CD1c-positive myeloid dendritic cell (primary cell): Measurements from ENCODE around the gene SLC20A1.
"Not testable (repeated sequence)": the region's sequence is repeated elsewhere in the genome, so short reads cannot be mapped to it uniquely, and the experiment has no call there.

Source experiments
- DNase-seq: peaks from one replicate; pipeline ENCODE4 v3.0.0-alpha.2; 2016; ENCODE audit errors: extremely low spot score

SLC20A1 gene

DNA sequence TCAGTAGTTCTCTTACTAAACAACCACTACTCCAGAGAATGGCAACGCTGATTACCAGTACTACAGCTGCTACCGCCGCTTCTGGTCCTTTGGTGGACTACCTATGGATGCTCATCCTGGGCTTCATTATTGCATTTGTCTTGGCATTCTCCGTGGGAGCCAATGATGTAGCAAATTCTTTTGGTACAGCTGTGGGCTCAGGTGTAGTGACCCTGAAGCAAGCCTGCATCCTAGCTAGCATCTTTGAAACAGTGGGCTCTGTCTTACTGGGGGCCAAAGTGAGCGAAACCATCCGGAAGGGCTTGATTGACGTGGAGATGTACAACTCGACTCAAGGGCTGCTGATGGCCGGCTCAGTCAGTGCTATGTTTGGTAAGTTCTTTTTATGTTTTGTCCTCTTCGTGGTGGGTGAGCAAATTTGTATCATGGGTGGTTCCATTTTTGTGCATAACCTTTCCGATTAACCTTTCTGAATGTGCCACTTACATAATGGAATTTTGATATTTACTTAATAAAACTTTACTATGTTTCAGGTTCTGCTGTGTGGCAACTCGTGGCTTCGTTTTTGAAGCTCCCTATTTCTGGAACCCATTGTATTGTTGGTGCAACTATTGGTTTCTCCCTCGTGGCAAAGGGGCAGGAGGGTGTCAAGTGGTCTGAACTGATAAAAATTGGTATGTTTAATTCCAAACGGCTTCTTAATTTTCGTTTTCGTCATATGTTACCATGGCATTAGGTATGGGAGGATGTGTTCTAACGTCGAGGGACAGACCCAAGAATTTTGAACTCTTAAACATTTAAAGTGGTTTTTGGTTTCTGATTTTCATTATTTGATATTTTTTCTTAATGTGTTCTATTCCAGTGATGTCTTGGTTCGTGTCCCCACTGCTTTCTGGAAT lies 1.3 kb downstream of the SLC20A1 start:
- no peak for DNase-seq

DNA sequence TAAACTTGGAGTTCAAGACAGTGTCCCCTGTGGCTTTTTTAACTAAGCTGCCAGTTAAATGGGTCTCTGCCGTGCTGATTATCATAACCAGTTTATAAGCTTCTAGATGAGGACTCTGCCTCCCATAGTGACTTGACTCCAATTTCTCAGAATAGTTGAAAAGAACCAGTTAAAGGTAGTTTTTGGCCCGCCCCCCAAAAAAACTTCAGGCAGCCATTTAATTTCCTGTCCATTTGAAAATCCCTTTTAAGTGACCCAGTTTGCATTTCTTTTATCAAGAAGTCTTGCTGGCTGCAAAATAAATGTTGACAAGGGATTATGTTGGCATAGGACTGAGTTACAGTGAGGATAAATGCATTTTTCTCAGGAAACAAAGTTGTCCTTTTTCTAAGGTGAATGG lies 2.3 kb downstream of the SLC20A1 start:
- no peak for DNase-seq

DNA sequence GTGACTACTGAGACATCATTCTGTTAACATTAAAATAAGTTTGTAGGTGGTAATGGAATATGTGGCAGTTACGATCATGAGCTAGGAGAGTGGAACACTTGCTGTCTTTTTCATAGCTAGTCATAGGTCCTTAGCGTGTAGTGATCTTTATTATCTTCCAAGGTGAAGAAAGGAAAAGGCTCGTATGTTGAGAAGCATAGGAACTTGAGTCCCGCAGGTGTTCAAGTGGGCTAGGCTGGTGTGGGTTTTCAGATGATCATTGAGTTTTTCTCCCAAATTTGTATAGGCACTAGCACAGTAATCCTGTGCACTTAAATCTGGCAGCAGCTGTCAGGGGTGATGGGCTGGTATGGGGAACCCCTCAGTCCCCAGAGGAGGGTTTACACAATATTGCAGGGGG lies 10.9 kb downstream of the SLC20A1 start:
- no peak for DNase-seq

DNA sequence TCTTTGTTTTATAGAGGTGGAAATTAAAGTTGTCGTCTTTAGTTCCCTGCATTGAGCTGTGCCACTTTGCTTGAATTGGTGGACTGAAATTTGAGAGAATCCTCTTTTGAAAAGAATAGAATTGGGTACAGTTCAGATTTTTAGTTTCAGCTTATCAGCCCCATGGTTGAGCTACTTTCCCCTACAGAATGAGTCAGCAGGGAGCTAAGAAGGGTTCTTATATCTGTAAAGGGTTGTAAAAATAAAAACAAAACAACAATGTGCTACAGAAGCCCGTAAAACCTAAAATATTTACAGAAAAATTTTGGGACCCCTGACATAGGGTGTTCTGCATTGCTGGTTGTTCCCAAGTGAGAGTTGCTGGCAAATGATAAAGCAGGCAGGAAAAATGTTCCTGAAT lies 12.6 kb downstream of the SLC20A1 start:
- DNase-seq: no peak

DNA sequence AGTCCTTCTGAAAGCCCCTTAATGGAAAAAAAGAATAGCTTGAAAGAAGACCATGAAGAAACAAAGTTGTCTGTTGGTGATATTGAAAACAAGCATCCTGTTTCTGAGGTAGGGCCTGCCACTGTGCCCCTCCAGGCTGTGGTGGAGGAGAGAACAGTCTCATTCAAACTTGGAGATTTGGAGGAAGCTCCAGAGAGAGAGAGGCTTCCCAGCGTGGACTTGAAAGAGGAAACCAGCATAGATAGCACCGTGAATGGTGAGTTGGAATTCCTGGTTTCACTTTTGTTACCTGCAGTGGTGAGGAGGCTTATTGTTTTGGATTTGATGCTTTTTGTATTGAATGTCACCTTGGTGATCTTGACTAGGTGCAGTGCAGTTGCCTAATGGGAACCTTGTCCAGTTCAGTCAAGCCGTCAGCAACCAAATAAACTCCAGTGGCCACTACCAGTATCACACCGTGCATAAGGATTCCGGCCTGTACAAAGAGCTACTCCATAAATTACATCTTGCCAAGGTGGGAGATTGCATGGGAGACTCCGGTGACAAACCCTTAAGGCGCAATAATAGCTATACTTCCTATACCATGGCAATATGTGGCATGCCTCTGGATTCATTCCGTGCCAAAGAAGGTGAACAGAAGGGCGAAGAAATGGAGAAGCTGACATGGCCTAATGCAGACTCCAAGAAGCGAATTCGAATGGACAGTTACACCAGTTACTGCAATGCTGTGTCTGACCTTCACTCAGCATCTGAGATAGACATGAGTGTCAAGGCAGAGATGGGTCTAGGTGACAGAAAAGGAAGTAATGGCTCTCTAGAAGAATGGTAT lies 13.3 kb downstream of the SLC20A1 start:
- DNase-seq: no peak

DNA sequence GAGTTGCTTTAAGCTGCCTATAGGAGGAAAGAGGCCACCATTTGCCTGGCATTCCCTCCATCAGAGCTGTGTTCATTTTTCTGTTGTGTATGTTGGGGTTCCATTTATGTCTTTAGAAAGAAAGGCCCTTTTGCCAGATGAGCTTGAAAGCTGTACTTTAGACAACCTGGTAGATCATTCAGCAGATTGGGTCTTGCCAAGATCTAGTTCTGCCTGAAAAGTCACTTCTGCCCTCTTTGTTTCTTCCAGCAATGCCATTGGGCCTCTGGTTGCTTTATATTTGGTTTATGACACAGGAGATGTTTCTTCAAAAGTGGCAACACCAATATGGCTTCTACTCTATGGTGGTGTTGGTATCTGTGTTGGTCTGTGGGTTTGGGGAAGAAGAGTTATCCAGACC lies 14.4 kb downstream of the SLC20A1 start:
- DNase-seq: no peak

DNA sequence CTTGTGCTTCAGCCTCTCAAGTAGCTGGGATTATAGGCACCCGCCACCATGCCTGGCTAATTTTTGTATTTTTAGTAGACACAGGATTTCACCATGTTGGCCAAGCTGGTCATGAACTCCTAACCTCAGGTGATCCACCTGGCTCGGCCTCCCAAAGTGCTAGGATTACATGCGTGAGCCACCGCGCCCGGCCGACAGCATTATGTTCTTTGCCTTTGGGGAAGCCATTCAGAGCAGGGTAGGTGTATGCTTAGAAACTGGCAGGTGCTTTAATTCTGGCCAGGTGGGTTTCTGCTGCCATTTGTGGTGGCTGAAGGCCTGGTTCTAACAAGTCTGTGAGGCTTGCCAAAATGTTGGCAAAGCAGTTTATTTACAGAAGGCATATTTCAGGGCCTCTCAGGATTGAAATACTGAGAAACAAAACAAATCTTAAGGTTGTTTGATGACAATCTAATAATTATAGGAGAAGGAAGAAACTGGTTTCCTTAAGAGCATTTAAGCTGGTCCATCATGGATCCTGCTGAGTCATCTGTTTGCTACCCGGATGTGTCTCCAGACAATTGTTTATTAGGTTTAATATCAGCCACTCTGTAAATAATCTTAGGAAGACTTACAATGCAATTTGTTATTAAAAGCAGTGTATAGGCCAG lies 16.0 kb downstream of the SLC20A1 start:
- DNase-seq: no peak

DNA sequence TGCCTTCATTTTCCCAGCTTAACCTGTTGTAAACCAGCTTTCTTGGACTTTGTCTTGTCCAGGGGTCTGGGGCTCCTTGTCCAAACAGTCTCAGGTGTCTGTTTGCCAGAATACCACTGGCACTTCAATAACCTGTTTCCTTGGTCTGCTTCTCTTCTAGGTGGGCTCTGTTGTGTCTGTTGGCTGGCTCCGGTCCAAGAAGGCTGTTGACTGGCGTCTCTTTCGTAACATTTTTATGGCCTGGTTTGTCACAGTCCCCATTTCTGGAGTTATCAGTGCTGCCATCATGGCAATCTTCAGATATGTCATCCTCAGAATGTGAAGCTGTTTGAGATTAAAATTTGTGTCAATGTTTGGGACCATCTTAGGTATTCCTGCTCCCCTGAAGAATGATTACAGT lies 17.0 kb downstream of the SLC20A1 start:
- DNase-seq: no peak

DNA sequence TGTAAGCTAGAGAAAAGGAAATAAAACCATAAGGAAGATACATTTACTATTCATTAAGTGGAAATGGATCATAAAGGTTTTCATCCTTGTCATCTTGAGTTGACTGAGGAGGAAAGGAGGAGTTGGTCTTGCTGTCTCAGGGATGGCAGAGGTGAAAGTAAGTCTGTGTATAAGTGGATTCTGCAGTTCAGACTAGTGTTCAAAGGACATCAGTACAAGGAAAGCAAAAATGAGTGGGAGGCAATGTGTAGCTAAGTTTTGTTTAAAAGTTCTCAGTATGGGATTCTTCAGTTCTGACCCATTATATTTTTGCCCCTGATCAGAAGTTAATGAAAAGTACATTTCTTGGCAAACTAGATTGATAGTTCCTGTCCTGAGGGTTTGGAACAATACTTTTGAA lies 18.9 kb downstream of the SLC20A1 start:
- DNase-seq: no peak

DNA sequence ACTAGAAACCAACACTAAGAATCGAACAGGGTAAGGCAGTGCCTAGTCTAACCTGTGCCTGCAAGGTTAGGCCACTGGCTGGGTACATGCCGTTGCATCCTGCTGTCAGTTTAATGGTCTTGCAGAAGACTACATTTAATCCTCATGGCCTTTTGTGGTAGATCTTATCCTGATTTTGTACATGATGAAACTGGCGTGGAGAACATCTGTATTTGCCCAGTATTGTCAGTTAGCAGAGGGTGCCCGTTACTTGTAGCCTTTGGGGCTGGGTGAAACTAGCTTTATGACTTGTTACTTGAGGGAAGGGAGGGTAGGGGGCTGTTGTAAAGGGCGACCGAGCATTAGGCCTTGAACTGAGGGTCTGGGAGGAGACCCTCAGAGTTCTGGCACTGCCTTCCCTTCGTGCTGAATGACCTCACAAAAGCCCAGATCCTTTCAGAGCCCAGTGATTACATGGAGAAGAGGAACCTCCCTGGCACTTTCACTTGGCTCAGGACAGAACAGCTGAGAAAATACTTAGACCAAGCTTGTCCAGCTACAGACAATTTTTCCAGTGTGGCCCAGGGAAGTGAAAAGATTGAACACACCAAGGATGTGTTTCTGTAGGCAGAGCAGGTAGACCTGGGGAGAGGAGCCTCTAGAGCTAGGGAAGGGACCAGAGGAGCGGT lies 19.5 kb downstream of the SLC20A1 start:
- no peak for DNase-seq

DNA sequence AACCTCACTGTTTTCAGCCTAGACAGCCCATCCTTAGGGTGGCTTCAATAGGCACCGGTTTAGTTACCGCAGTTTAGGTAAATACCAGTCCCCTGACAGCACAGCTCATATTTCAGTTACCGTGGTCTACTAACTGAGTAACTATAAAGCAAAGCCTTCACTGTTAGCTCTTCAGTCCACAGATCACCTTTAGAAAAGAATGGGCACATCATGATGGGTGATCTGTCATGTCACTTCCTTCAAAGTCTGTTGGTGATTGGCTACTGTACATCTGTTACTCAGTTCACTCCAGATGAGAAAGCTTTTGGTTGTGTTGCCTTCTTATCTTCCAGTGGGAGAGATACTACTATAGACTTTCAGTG lies 21.0 kb downstream of the SLC20A1 start:
- DNase-seq: no peak

DNA sequence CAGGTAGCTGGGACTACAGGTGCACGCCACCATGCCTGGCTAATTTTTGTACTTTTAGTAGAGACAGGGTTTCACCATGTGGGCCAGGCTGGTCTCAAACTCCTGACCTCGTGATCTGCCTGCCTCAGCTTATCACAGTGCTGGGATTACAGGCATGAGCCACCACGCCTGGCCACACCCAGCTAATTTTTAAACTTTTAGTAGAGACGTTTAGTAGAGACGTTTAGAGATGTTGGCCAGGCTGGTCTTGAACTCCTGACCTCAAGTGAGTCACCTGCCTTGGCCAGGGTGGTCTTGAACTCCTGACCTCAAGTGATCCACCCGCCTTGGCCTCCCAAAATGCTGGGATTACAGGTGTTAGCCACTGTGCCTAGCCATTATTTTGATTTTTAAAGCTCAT lies 21.8 kb downstream of the SLC20A1 start:
- not testable (repeated sequence) for DNase-seq

DNA sequence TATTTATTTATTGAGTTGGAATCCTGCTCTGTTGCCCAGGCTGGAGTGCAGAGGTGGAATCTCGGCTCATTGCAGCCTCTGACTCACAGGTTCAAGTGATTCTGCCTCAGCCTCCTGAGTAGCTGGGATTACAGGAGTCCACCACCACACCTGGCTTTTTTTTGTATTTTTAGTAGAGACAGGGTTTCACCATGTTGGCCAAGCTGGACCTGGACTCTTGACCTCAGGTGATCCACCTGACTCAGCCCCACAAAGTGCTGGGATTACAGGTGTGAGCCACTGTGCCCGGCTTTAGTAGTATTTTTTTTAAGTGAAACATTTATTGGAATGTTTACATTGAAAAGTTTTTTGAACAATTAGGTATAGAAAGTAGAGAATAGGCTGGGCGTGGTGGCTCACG lies 23.9 kb downstream of the SLC20A1 start:
- DNase-seq: no peak

DNA sequence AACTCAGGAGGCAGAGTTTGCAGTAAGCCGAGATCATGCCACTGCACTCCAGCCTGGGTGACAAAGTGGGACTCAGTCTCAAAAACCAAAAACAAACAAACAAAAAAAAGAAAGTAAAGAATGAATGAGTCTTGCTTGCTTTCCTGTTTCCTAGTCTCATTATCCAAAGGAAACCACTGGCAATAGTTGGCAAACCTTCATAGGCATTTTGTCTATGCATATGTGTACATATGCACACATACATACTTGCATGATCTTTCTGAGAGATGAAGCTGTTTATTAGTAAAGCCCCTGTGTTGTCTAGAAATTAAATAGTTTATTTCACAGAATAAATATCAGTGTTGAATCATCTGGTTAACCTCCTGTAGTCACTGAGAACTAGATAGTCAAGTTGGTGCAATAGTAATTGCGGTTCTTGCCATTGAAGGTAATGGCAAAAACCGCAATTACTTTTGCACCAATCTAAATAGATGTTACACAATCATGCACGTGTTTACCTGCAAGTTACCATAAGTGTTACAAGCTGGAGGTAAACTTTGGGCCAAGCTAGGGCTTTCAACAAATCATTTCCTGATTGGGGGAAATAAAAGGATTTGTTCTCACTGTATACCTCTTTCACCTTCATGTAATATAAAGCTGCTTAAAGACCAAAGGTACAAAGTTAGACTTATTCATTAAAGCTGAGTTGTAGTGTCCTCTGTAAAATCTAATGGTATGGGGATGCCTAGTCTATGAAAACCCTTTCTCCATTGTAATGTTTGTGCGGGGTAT lies 24.7 kb downstream of the SLC20A1 start:
- no peak for DNase-seq

DNA sequence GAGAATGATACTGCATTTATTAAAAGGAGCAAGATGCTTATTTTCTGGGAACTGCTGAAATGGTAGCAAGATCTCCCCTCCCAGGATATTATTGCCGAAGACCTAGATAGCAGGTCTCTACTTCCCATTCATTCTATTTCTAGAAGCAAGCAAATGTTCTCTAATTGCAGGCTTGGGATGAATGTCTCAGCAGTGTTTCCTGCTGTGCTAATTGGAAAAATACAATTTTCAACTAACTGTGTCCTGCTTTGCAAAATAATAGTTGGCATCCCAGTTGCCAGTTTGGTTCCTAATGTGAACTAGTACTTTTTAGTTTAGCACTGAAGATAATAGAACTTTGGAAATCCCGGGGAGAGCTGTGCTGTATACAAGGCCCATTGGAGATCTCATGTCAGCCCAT lies 26.1 kb downstream of the SLC20A1 start:
- DNase-seq: no peak

DNA sequence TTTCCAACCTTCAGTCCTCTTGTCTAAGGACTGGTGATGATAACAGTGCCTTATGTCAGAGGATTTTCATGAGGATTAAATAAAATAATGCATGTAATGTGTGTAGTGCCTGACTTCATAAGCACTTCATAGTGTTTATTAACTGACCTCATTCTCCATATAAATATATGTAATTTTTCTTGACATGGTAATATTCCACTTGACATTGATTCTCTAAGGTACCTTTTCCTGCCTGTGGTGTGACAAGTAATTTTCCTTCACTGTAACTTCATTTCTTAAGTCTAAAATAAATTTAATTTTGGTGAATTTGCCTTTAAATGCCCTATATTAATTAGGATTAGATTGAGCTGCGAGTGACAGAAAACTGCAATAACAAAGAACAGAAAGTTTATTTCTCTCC lies 27.3 kb downstream of the SLC20A1 start:
- DNase-seq: no peak

DNA sequence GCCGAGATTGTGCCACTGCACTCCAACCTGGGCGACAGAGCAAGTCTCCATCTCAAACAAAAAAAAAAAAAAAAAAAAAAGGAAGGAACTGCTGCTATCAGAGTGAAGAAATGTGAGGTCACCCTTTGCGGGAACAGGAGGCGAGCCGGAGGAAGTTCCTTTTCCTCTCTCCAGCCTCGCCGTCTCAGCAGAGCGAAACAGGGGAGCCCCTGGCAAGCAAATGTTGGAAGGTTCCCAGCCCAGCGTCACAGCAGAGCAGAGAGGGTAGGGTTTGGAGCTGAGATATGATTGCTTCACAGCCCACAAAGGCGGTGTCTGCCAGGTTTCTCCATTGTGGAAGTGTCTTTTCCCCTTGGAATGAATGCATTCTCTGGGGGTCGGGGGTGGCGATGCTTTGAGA lies 28.5 kb downstream of the SLC20A1 start:
- DNase-seq: peak; percentile 87

DNA sequence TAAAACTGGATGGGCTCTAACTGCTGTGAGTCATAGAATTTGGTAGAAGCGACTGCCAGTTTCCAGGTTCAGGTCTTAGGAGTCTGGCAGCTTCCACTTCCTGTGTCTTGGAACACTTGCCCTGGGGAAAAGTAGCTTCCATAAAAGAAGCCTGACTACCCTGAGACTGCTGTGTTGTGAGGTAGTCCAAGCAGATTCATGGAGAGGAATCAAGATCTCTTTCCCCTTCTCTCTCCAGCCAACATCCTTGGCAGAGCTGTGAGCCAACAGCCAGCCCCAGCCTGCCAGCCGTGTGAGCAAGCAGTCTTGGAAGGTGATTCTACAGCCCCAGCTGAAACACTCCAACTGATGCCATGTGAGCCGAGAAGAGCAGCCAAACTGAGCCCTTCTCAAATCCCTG lies 33.7 kb downstream of the SLC20A1 start:
- DNase-seq: no peak

DNA sequence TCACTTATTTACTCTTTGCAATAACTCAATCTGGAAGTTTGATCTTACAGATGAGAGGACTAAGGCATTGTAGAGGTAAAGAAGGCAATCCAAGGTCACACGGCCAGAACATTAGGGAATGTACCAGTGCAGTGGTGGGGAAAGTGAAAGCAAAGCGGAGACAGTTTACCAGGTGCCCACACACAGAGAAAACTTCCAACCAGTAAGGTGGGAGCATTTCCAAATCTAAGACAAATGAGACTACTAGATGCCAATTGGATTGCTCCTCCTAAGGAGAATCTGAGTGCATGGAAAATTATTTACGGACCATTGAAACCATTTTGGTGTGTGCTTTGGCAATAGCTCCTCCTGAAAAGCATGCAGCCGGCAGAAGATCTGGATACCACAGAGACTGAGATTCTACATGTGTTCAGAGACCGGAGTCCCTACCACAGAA lies 34.9 kb downstream of the SLC20A1 start:
- DNase-seq: no peak

DNA sequence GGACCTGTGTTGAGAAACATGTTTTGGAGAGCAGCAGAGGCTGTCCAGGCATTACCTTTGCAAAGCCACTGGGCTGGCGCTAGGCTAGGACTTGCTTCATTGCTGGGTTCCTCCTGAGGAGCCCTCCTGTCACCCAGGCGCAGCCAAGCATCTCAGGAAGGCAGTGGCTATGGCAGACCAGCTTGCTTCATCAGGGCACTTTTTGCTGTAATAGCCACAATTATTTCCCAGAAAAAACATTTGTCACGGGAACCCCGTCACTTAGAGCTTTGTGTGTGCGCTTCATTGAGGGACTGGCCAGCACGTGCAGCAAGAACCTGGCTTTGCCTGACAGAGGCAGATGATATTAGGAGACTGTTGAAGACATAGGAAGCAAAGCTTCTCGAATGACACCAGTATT lies 36.4 kb downstream of the SLC20A1 start:
- DNase-seq: peak; percentile 35
